B cell (primary cell): ENCODE data around the gene PITHD1. TPM values are rescaled to one million over a fixed set of nuclear protein-coding genes. Genes with fewer than 3 reads are reported as not detected.

Experiments used
- ATAC-seq: fragments of 200-7000 bp; cut with Tn5 transposase; one replicate; pipeline ENCODE4 v1.10.0; 2021; ENCODE audit warnings: low read depth, mild to moderate bottlenecking, moderate number of reproducible peaks, moderate library complexity
- CTCF ChIA-PET: fragments of 350-600 bp; sonication (Branson Sonifier 250); formaldehyde crosslinking; loops from one replicate; lab custom pipeline; 2021; ENCODE audit warnings: antibody characterized with exemption, inconsistent platforms; lab: Charles Lee
- POLR2A ChIA-PET: fragments of 350-600 bp; sonication (Branson Sonifier 250); formaldehyde crosslinking; loops from one replicate; lab custom pipeline; 2021; ENCODE audit warnings: antibody characterized with exemption; lab: Charles Lee
- DNase-seq: peaks from one replicate; pipeline ENCODE4 v3.0.0; 2013
- H2AFZ ChIP-seq: 2 replicates; pipeline ENCODE4 v1.6.1; 2012; ENCODE audit warnings: mild to moderate bottlenecking, low read depth, low read length; ENCODE audit not compliant: insufficient read depth, poor library complexity, severe bottlenecking
- H3K27ac ChIP-seq, 2 donors: 1 replicate in 1 of 2; 2 replicates in 1 of 2; pipeline ENCODE4 v1.5.1; 2012 to 2013; ENCODE audit warnings: low read length in 2 of 2, mild to moderate bottlenecking in 2 of 2, moderate library complexity in 1 of 2
- H3K27me3 ChIP-seq, 4 experiments: fragments of 200-600 bp in 1 of 4; sonication (generic) in 1 of 4; replicated peaks in 1 of 4; 1 replicate in 2 of 4; 2 replicates in 2 of 4; pipeline versions ENCODE4 v1.6.1 to v1.7.0; 2013 to 2016; ENCODE audit warnings: low read length in 3 of 4, mild to moderate bottlenecking in 2 of 4, mixed read lengths in 1 of 4, moderate library complexity in 1 of 4; ENCODE audit not compliant: insufficient read depth in 4 of 4, control insufficient read depth in 3 of 4; ENCODE audit errors: control extremely low read depth in 1 of 4
- H3K36me3 ChIP-seq, 2 experiments: replicated peaks in 1 of 2; 1 replicate in 1 of 2; 2 replicates in 1 of 2; pipeline versions ENCODE4 v1.6.1 to v1.7.1; 2013; ENCODE audit warnings: low read length in 1 of 2; ENCODE audit not compliant: insufficient read depth in 2 of 2, control insufficient read depth in 1 of 2; ENCODE audit errors: control extremely low read depth in 1 of 2, extremely low read depth in 1 of 2
- H3K4me1 ChIP-seq, 2 donors: fragments of 200-600 bp in 1 of 2; sonication (generic) in 1 of 2; 1 replicate in 1 of 2; 2 replicates in 1 of 2; pipeline versions ENCODE4 v1.5.1 to v1.6.1; 2013 to 2017; ENCODE audit warnings: low read length in 2 of 2; ENCODE audit not compliant: control insufficient read depth in 2 of 2, insufficient read depth in 2 of 2
- H3K4me2 ChIP-seq: replicated peaks from 2 replicates; pipeline ENCODE3; 2012; ENCODE audit warnings: mild to moderate bottlenecking, low read depth, low read length; ENCODE audit not compliant: poor library complexity, severe bottlenecking
- H3K4me3 ChIP-seq, 5 experiments: fragments of 200-600 bp in 1 of 5; sonication (generic) in 1 of 5; 1 replicate in 3 of 5; 2 replicates in 2 of 5; pipeline versions ENCODE4 v1.5.1 to v1.7.0; 2011 to 2016; ENCODE audit warnings: low read length in 4 of 5, mild to moderate bottlenecking in 4 of 5, low read depth in 2 of 5, control low read depth in 1 of 5, moderate library complexity in 1 of 5; ENCODE audit not compliant: insufficient read depth in 1 of 5; ENCODE audit errors: control extremely low read depth in 1 of 5, extremely low read depth in 1 of 5
- H3K79me2 ChIP-seq: fragments of 200-600 bp; sonication (generic); one replicate; pipeline ENCODE4 v1.6.0; 2016; ENCODE audit warnings: low read length; ENCODE audit not compliant: control insufficient read depth, insufficient read depth
- H3K9ac ChIP-seq: fragments of 200-600 bp; sonication (generic); 2 replicates; pipeline ENCODE4 v1.6.1; 2017; ENCODE audit warnings: mild to moderate bottlenecking, low read length, moderate library complexity
- H3K9me3 ChIP-seq, 3 donors: one replicate each; pipeline versions ENCODE4 v1.6.1 to v1.7.1; 2013; ENCODE audit warnings: low read length in 2 of 3; ENCODE audit not compliant: control insufficient read depth in 2 of 3, insufficient read depth in 1 of 3; ENCODE audit errors: control extremely low read depth in 1 of 3
- H4K20me1 ChIP-seq: 2 replicates; pipeline ENCODE4 v1.6.0; 2012; ENCODE audit warnings: mild to moderate bottlenecking, low read length; ENCODE audit not compliant: insufficient read depth, control insufficient read depth, poor library complexity, severe bottlenecking
- H3K27ac Mint-ChIP-seq: one replicate; pipeline ENCODE4 v1.8.0; 2021; ENCODE audit warnings: mixed read lengths
- H3K27me3 Mint-ChIP-seq: one replicate; pipeline ENCODE4 v1.8.0; 2021; ENCODE audit warnings: mixed read lengths
- H3K4me1 Mint-ChIP-seq: one replicate; pipeline ENCODE4 v1.8.0; 2021; ENCODE audit warnings: mixed read lengths
- H3K4me3 Mint-ChIP-seq: one replicate; pipeline ENCODE4 v1.8.0; 2021; ENCODE audit warnings: mixed read lengths
- H3K9me3 Mint-ChIP-seq: one replicate; pipeline ENCODE4 v1.8.0; 2022; ENCODE audit warnings: mixed read lengths; ENCODE audit not compliant: insufficient read depth
- CTCF ChIP-seq: fragments of 200-600 bp; IDR thresholded peaks from one replicate; pipeline ENCODE4 v1.8.0; 2022; ENCODE audit warnings: antibody characterized with exemption, mild to moderate bottlenecking
- EZH2 ChIP-seq: IDR thresholded peaks from 2 replicates; pipeline ENCODE4 v1.6.1; 2012; ENCODE audit warnings: borderline replicate concordance, low read depth, mild to moderate bottlenecking, moderate library complexity, low read length; ENCODE audit not compliant: insufficient read depth, poor library complexity, severe bottlenecking
- WGBS: methylation state at CpG from one replicate; pipeline ENCODE4 v1.1.5; 2013; ENCODE audit warnings: missing lambda C conversion rate; ENCODE audit not compliant: insufficient coverage; 5-methylcytosine and 5-hydroxymethylcytosine counted together
- intact Hi-C: fragments of 100-400 bp; cut with micrococcal nuclease; formaldehyde crosslinking; loops from one replicate; pipeline ENCODE4 v1.10.0; 2022
- polyA plus RNA-seq: library from polyadenylated mRNA; depleted of rRNA; stranded (reverse); fragments of >200 nt; gene quantifications from 2 replicates; pipeline ENCODE4 v1.2.3, GENCODE V29; 2012
- total RNA-seq, 2 donors: library from RNA; stranded (reverse); fragments of 120-200 nt in 1 of 2; gene quantifications; 1 replicate in 1 of 2; 2 replicates in 1 of 2; pipeline versions ENCODE4 v1.2.3 to v1.2.4, GENCODE V29; 2013 to 2022

PITHD1 gene
- total and polyA plus RNA-seq, 2 donors (not counting 1 experiment from before 2014, with no cell fraction given), result 32.4 to 62.2 TPM

GRCh38 chr1:23806280-23806679 is 28.1 kb downstream of the PITHD1 start:
- Mint-ChIP-seq H3K27ac (peak overlapping the region; percentile 37), H3K4me3 (no peak overlapping the region)
- H3K27ac ChIP-seq, result no peak overlapping the region

More at GRCh38 chr1:23806280-23806679, 28.1 kb downstream of the PITHD1 start:
- no peaks in the 10 kb centered on the region for H3K27me3 Mint-ChIP-seq
- TF ChIP-seq EZH2 (no peak), CTCF (no peak)
- Histone ChIP-seq H3K27me3 (no peaks in the 10 kb centered on the region), H3K4me2 (no peak overlapping the region), H3K9ac (no peak overlapping the region), H3K79me2 (no peaks in the 10 kb centered on the region), H2AFZ (no peak overlapping the region), H4K20me1 (no peaks in the 10 kb centered on the region), H3K36me3 (peaks cover 2 to 20% of the 10 kb centered on the region in 2 experiments), H3K9me3 (no peaks in the 10 kb centered on the region), H3K4me3 (no peak overlapping the region), H3K4me1 (peaks cover 21 to 25% of the 10 kb centered on the region in 2 donors)
- CTCF ChIA-PET, result interaction anchor here (1.3 to 1.6 kb wide), 4 partner anchors 28 to 151 kb away, joined by 3 to 8 read pairs (median 5); partner anchors contain the start of gene PITHD1
- intact Hi-C loops, result no loop called here
- WGBS, result 93% methylated on average over 6 of the region's 6 CpGs
- ATAC-seq (no peak), DNase-seq (no peak)
- H3K9me3 Mint-ChIP-seq, result no peaks in the 10 kb centered on the region
- H3K4me1 Mint-ChIP-seq, result peaks cover 25% of the 10 kb centered on the region
- POLR2A ChIA-PET, result interaction anchor here (1.7 kb wide), 1 partner anchor 110 kb away, joined by 3 read pairs; no protein-coding TSS in a partner anchor
